D721Med (cell line): Measurements from ENCODE around the gene ALCAM.
"Not testable (repeated sequence)": the region's sequence is repeated elsewhere in the genome, so short reads cannot be mapped to it uniquely, and the experiment has no call there.

Experiments
- DNase-seq: peaks from one replicate; pipeline ENCODE4 v3.0.0; 2011; ENCODE audit warnings: low spot score; ENCODE audit not compliant: insufficient read length
- FAIRE-seq: peaks from 2 replicates; lab custom pipeline; 2011; peaks lifted over from hg19 to GRCh38; lab: Jason Lieb, UNC
- CTCF ChIP-seq: IDR thresholded peaks from 2 replicates; pipeline ENCODE4 v1.5.1; 2012; ENCODE audit warnings: mild to moderate bottlenecking, control low read depth; ENCODE audit not compliant: insufficient read depth; ENCODE audit errors: missing control alignments

The ALCAM gene

GRCh38 chr3:105387122-105387751 is 20.5 kb downstream of the ALCAM start:
- no peak for DNase-seq
- no peak for FAIRE-seq
- TF ChIP-seq CTCF, result no peak

GRCh38 chr3:105388176-105388575 is 21.5 kb downstream of the ALCAM start:
- DNase-seq, result no peak
- FAIRE-seq, result no peak

GRCh38 chr3:105389759-105390158 is 23.1 kb downstream of the ALCAM start:
- DNase-seq, FAIRE-seq: not testable (repeated sequence)

More at GRCh38 chr3:105388176-105388575, 21.5 kb downstream of the ALCAM start:
- TF ChIP-seq CTCF, result no peak

- DNase-seq, FAIRE-seq: not testable (repeated sequence)
Observed at GRCh38 chr3:105392598-105392997, 25.9 kb downstream of the ALCAM start.

GRCh38 chr3:105394177-105394576 is 27.5 kb downstream of the ALCAM start:
- no peak for DNase-seq
- FAIRE-seq, result no peak
- no peak for TF ChIP-seq CTCF

GRCh38 chr3:105397974-105398373 is 31.3 kb downstream of the ALCAM start:
- FAIRE-seq, result no peak
- TF ChIP-seq CTCF, result no peak
- DNase-seq, result no peak

GRCh38 chr3:105398437-105398836 is 31.7 kb downstream of the ALCAM start:
- no peak for DNase-seq

More at GRCh38 chr3:105398437-105398836, 31.7 kb downstream of the ALCAM start:
- TF ChIP-seq CTCF, result no peak
- no peak for FAIRE-seq
